Cardiac muscle cell (in vitro differentiated cells and primary cell): ENCODE results near the gene OR4K17. TPM values are rescaled to one million over a fixed set of nuclear protein-coding genes. Genes with fewer than 3 reads are reported as not detected.

Source experiments
- polyA plus RNA-seq: library from polyadenylated mRNA; unstranded; fragments of >200 nt; fragmentation: Nextera tagmentation; extraction: Ambion mirVana; gene quantifications from 2 replicates; pipeline ENCODE4 v1.2.1, GENCODE V29; 2016
- total RNA-seq: library from RNA; depleted of rRNA; stranded (reverse); fragments of >200 nt; gene quantifications from 2 replicates; pipeline ENCODE4 v1.2.3, GENCODE V29; 2016

OR4K17 gene
- total and polyA plus RNA-seq, 2 experiments from 2014 or later = not detected

Other genes with a start within 250 kb of the OR4K17 start
- gene OR4K2, start 235.6 kb upstream of the OR4K17 start, total RNA-seq = not detected in 2 replicates
- not detected in 2 replicates for gene OR4K2, start 235.6 kb upstream of the OR4K17 start, polyA plus RNA-seq
- not detected in 2 replicates for gene OR4K5, start 190.1 kb upstream of the OR4K17 start, total RNA-seq
- gene OR4K5, start 190.1 kb upstream of the OR4K17 start, polyA plus RNA-seq = not detected in 2 replicates
- not detected in 2 replicates for gene OR4K1, start 179.8 kb upstream of the OR4K17 start, total RNA-seq
- gene OR4K1, start 179.8 kb upstream of the OR4K17 start, polyA plus RNA-seq = not detected in 2 replicates
- not detected in 2 replicates for gene OR4K15, start 135.1 kb upstream of the OR4K17 start, total RNA-seq
- gene OR4K15, start 135.1 kb upstream of the OR4K17 start, polyA plus RNA-seq = not detected in 2 replicates
- gene OR4Q2, start 108.6 kb upstream of the OR4K17 start, total RNA-seq = not detected in 2 replicates
- not detected in 2 replicates for gene OR4Q2, start 108.6 kb upstream of the OR4K17 start, polyA plus RNA-seq
- not detected in 2 replicates for gene OR4K14, start 91.4 kb upstream of the OR4K17 start, total RNA-seq
- gene OR4K14, start 91.4 kb upstream of the OR4K17 start, polyA plus RNA-seq = not detected in 2 replicates
- not detected in 2 replicates for gene OR4K13, start 74.7 kb upstream of the OR4K17 start, total RNA-seq
- gene OR4K13, start 74.7 kb upstream of the OR4K17 start, polyA plus RNA-seq = not detected in 2 replicates
- gene OR4L1, start 50.7 kb upstream of the OR4K17 start, total RNA-seq = not detected in 2 replicates
- gene OR4L1, start 50.7 kb upstream of the OR4K17 start, polyA plus RNA-seq = not detected in 2 replicates
- gene OR4N5, start 28.1 kb downstream of the OR4K17 start, total RNA-seq = not detected in 2 replicates
- not detected in 2 replicates for gene OR4N5, start 28.1 kb downstream of the OR4K17 start, polyA plus RNA-seq
- gene OR11G2, start 80.2 kb downstream of the OR4K17 start, total RNA-seq = not detected in 2 replicates
- gene OR11G2, start 80.2 kb downstream of the OR4K17 start, polyA plus RNA-seq = not detected in 2 replicates
- not detected in 2 replicates for gene OR11H6, start 113.0 kb downstream of the OR4K17 start, total RNA-seq
- gene OR11H6, start 113.0 kb downstream of the OR4K17 start, polyA plus RNA-seq = not detected in 2 replicates
- gene OR11H7, start 118.2 kb downstream of the OR4K17 start, total RNA-seq = not detected in 2 replicates
- not detected in 2 replicates for gene OR11H7, start 118.2 kb downstream of the OR4K17 start, polyA plus RNA-seq
- gene OR11H4, start 128.5 kb downstream of the OR4K17 start, total RNA-seq = not detected in 2 replicates
- gene OR11H4, start 128.5 kb downstream of the OR4K17 start, polyA plus RNA-seq = not detected in 2 replicates
- 10.6 and 13.9 TPM in 2 replicates for gene TTC5, start 195.2 kb downstream of the OR4K17 start, total RNA-seq
- gene TTC5, start 195.2 kb downstream of the OR4K17 start, polyA plus RNA-seq = 19.4 and 25.9 TPM in 2 replicates
- gene CCNB1IP1, start 222.5 kb downstream of the OR4K17 start, total RNA-seq = 152 and 161 TPM in 2 replicates
- gene CCNB1IP1, start 222.5 kb downstream of the OR4K17 start, polyA plus RNA-seq = 63.7 and 76.9 TPM in 2 replicates
- gene PARP2, start 232.9 kb downstream of the OR4K17 start, total RNA-seq = 20.0 and 27.0 TPM in 2 replicates
- 61.1 and 97.9 TPM in 2 replicates for gene PARP2, start 232.9 kb downstream of the OR4K17 start, polyA plus RNA-seq